Ishikawa (cell line): Measurements from ENCODE around the gene AQP12B.

Experiments used
- CEBPB ChIP-seq: IDR thresholded peaks from 2 replicates; pipeline ENCODE4 v1.6.1; 2012
- CREB1 ChIP-seq: IDR thresholded peaks from 2 replicates; pipeline ENCODE4 v1.6.1; 2012; ENCODE audit warnings: low read depth
- EGR1 ChIP-seq: IDR thresholded peaks from 2 replicates; pipeline ENCODE4 v1.6.1; 2012
- EP300 ChIP-seq: IDR thresholded peaks from 2 replicates; pipeline ENCODE4 v1.6.1; 2012; ENCODE audit warnings: borderline replicate concordance
- FOXM1 ChIP-seq: IDR thresholded peaks from 2 replicates; pipeline ENCODE4 v1.6.1; 2012; ENCODE audit warnings: low read depth, borderline replicate concordance
- NFIC ChIP-seq: IDR thresholded peaks from 2 replicates; pipeline ENCODE4 v1.6.1; 2012
- RAD21 ChIP-seq: IDR thresholded peaks from 2 replicates; pipeline ENCODE4 v1.6.1; 2012; ENCODE audit warnings: low read depth
- TAF1 ChIP-seq: IDR thresholded peaks from 2 replicates; pipeline ENCODE4 v1.6.1; 2012; ENCODE audit warnings: low read depth, mild to moderate bottlenecking
- TCF12 ChIP-seq: IDR thresholded peaks from 2 replicates; pipeline ENCODE4 v1.6.1; 2012; ENCODE audit warnings: low read depth
- TEAD4 ChIP-seq: IDR thresholded peaks from 2 replicates; pipeline ENCODE4 v1.6.1; 2012
- YY1 ChIP-seq: IDR thresholded peaks from 2 replicates; pipeline ENCODE4 v1.6.1; 2012; ENCODE audit warnings: low read depth
- ZBTB7A ChIP-seq: IDR thresholded peaks from 2 replicates; pipeline ENCODE4 v1.6.1; 2012; ENCODE audit warnings: low read depth
- TF ChIP-seq, protein P1 (sequence below): IDR thresholded peaks from 2 replicates; pipeline ENCODE4 v1.6.1; 2012
- TF ChIP-seq, protein P2 (sequence below): IDR thresholded peaks from 2 replicates; pipeline ENCODE4 v1.6.1; 2012
- TF ChIP-seq, protein P3 (sequence below): IDR thresholded peaks from 2 replicates; pipeline ENCODE4 v1.6.1; 2012; ENCODE audit warnings: low read depth, mild to moderate bottlenecking

AQP12B gene

DNA sequence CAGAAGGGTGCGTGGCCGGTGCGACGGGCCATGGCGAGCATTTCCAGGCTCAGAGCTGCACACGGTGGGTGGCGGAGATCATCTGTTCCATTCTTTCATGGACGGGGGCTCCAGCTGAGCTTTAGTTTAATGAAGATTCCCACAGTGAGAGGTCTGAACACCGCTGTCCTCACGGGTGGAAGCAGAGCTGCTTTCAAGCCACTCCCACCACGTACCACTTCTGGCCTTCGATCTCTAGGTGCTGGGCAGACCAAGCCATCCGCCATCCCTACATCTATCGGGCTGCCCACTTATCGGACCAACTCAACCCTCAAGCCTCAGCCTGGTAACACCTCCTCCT is 38.9 kb downstream of the AQP12B start:
- TF ChIP-seq EP300: no peak
- no peak for TF ChIP-seq TAF1
- TF ChIP-seq, protein P1, sequence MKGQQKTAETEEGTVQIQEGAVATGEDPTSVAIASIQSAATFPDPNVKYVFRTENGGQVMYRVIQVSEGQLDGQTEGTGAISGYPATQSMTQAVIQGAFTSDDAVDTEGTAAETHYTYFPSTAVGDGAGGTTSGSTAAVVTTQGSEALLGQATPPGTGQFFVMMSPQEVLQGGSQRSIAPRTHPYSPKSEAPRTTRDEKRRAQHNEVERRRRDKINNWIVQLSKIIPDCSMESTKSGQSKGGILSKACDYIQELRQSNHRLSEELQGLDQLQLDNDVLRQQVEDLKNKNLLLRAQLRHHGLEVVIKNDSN: no peak
- no peak for TF ChIP-seq ZBTB7A
- TF ChIP-seq CREB1: no peak
- no peak for TF ChIP-seq FOXM1
- TF ChIP-seq, protein P2, sequence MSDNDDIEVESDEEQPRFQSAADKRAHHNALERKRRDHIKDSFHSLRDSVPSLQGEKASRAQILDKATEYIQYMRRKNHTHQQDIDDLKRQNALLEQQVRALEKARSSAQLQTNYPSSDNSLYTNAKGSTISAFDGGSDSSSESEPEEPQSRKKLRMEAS: no peak
- TF ChIP-seq CEBPB: no peak
- TF ChIP-seq EGR1: no peak
- no peak for TF ChIP-seq NFIC
- TF ChIP-seq TEAD4: no peak
- TF ChIP-seq, protein P3, sequence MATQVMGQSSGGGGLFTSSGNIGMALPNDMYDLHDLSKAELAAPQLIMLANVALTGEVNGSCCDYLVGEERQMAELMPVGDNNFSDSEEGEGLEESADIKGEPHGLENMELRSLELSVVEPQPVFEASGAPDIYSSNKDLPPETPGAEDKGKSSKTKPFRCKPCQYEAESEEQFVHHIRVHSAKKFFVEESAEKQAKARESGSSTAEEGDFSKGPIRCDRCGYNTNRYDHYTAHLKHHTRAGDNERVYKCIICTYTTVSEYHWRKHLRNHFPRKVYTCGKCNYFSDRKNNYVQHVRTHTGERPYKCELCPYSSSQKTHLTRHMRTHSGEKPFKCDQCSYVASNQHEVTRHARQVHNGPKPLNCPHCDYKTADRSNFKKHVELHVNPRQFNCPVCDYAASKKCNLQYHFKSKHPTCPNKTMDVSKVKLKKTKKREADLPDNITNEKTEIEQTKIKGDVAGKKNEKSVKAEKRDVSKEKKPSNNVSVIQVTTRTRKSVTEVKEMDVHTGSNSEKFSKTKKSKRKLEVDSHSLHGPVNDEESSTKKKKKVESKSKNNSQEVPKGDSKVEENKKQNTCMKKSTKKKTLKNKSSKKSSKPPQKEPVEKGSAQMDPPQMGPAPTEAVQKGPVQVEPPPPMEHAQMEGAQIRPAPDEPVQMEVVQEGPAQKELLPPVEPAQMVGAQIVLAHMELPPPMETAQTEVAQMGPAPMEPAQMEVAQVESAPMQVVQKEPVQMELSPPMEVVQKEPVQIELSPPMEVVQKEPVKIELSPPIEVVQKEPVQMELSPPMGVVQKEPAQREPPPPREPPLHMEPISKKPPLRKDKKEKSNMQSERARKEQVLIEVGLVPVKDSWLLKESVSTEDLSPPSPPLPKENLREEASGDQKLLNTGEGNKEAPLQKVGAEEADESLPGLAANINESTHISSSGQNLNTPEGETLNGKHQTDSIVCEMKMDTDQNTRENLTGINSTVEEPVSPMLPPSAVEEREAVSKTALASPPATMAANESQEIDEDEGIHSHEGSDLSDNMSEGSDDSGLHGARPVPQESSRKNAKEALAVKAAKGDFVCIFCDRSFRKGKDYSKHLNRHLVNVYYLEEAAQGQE: no peak
- TF ChIP-seq TCF12: no peak
- TF ChIP-seq RAD21: no peak
- TF ChIP-seq YY1: no peak

DNA sequence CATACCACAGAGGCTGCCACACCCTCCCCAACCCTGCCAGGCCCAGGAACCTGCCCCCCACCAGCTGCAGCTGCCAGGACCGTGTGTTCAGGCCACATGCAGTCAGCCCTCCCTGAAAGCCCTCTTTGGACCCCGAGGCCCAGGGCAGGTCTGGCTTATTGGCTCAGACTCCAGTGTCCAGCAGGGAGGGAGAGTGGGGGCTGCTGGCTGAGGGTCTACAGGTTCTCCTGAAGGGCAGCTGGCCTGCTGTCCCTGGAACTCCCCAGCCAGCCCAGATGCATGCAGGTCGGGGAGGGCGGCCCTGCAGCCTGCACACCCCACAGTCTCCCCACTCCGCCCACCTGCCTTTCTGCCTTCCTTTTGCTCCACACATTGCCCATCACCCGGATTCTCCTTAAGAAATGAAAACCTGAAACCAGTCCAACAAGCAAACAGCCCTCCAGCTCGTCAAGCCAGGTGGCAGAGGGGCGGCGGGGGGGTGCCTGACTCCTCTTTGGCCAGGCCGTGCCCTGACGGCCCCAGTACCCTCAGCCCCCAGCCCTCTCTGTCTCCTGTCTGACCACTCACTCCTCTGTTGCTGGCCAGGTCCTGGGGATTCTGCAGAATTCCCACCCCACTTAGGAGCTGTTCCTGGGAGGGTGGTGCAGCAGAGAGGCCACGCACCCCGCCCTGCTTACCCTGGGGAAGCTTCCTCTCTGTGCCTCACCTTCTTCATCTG is 39.4 kb downstream of the AQP12B start:
- TF ChIP-seq, protein P1: no peak
- TF ChIP-seq EP300: no peak
- no peak for TF ChIP-seq NFIC
- TF ChIP-seq CEBPB: no peak
- no peak for TF ChIP-seq ZBTB7A
- no peak for TF ChIP-seq RAD21
- TF ChIP-seq TEAD4: no peak
- no peak for TF ChIP-seq YY1
- TF ChIP-seq, protein P2: no peak
- no peak for TF ChIP-seq EGR1
- no peak for TF ChIP-seq CREB1
- TF ChIP-seq TAF1: no peak
- no peak for TF ChIP-seq FOXM1
- TF ChIP-seq, protein P3: no peak

DNA sequence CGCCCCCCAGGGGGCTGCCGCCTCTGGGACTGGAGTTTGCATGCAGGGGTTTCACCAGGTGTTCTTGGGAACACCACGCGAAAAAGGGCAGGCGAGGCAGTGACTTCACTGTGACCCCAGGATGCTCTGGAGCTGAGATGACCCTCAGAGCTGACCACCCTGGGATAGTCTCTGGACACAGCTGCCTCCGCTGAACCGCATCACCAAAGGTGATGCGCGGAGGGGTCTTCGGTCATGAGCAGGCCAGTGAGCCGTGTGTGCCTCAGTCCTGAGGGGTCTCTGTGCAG is 39.9 kb downstream of the AQP12B start:
- TF ChIP-seq EP300: no peak
- TF ChIP-seq FOXM1: no peak
- no peak for TF ChIP-seq TAF1
- TF ChIP-seq EGR1: no peak
- TF ChIP-seq CEBPB: no peak
- no peak for TF ChIP-seq ZBTB7A
- TF ChIP-seq, protein P3: no peak

DNA sequence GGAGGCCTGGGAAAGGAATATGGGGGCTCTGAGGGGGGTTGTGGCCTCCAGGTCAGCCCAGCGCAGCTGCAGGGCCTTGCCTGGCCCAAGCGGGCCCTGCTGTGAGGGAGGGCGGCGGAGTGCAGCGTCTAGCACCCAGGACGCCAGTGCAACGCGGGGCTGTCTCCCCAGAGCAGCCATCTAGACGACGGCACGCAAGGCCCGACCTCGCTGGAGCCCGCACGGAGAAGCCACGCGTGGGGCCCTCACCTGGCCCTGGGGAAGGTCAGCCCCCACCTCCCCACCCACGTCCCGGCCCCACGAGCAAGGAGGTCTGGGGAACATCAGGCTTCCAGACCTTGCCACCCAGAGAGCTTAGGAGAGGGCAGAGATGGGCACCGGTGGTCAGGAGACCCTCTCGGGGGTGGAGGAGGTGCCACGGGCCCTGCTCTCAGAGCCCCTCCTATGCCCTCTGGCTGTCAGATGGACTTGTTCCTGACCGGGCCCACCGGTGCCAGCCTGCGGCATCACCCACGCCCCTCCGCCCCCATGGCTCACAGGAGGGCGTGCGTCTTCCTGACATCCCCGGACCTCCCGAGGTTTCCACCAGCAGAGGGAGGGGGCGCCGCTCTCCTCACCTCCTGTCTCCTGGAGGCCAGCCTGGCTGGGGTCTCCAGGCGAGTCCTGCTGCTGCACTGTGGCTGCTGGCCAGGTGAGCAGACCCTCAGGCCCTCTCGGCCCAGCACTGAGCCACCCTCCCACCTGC is 40.5 kb downstream of the AQP12B start:
- TF ChIP-seq EP300: no peak
- TF ChIP-seq TCF12: no peak
- no peak for TF ChIP-seq ZBTB7A
- no peak for TF ChIP-seq FOXM1
- TF ChIP-seq, protein P1: no peak
- no peak for TF ChIP-seq YY1
- no peak for TF ChIP-seq RAD21
- TF ChIP-seq, protein P3: no peak
- TF ChIP-seq CREB1: no peak
- TF ChIP-seq NFIC: no peak
- TF ChIP-seq TEAD4: no peak
